ENCODE results near the gene RTTN. TPM values are rescaled to one million over a fixed set of nuclear protein-coding genes. Genes with fewer than 3 reads are reported as not detected.

The RTTN gene
- total and polyA plus RNA-seq, 2 of the 13 experiments (the other 11 are each of a cell fraction or from before 2014, with no cell fraction given) = 5.4 to 18.7 TPM

GRCh38 chr18:70195014-70195614, 10.4 kb downstream of the RTTN start:
- ATAC-seq (no peak), DNase-seq (ENCODE audit: low spot score) (no peak), FAIRE-seq (no peak)
- Histone ChIP-seq H3K27me3 (ENCODE audit: control insufficient read depth in 1 of 2, insufficient read depth in 2 of 2, low read length in 2 of 2) (no peaks in the 10 kb centered on the region), H3K9ac (ENCODE audit: insufficient read depth, low read depth, low read length) (no peak overlapping the region), H3K27ac (ENCODE audit: extremely low read length, insufficient read depth, low read length) (no peak overlapping the region), H2AFZ (ENCODE audit: low read length) (no peak overlapping the region), H3K9me3 (ENCODE audit: low read length) (no peaks in the 10 kb centered on the region), H3K36me3 (replicated peaks in 1 of 2; ENCODE audit: control insufficient read depth in 1 of 2, insufficient read depth in 2 of 2, low read length in 2 of 2) (peaks cover 5 to 69% of the 10 kb centered on the region in 2 experiments), H3K4me1 (ENCODE audit: insufficient read depth, low read length) (no peaks in the 10 kb centered on the region), H3K79me2 (ENCODE audit: insufficient read depth, low read length) (no peaks in the 10 kb centered on the region), H3K4me3 (replicated peaks in 1 of 3; ENCODE audit: insufficient read depth in 1 of 3, low read depth in 2 of 3, low read length in 3 of 3) (no peak overlapping the region), H3K4me2 (ENCODE audit: low read depth, low read length) (no peak overlapping the region), H4K20me1 (ENCODE audit: insufficient read depth, low read length) (no peaks in the 10 kb centered on the region)
- no TSS peak for BruUV-seq (replicated peaks)
- 95% methylated on average over 3 of the region's 3 CpGs for WGBS (ENCODE audit: low lambda C conversion rate)
- in situ Hi-C loops (cut with HindIII; ENCODE audit: extremely low pct_ligation_motif_present, low pct_unique_long_range_greater_than_20kb) (no loop called here), intact Hi-C loops (cut with micrococcal nuclease; ENCODE audit: unreplicated experiment) (no loop called here)
- ChIA-PET CTCF (ENCODE audit: low intra/inter-chr PET ratio, low total read pairs) (interaction anchor here (1.2 to 4.3 kb wide), 4 partner anchors 238 to 260 kb away, joined by 5 to 52 read pairs (median 19); no protein-coding TSS in a partner anchor), POLR2A (interaction anchor here (1.0 to 1.9 kb wide), 2 partner anchors 140 to 239 kb away, joined by 3 to 7 read pairs; no protein-coding TSS in a partner anchor)
- TF ChIP-seq ZKSCAN5 (CRISPR knock-in tag; IDR thresholded peaks at IDR 0.05) (no peak), ZNF557 (CRISPR knock-in tag; IDR thresholded peaks at IDR 0.05) (no peak), ZBTB2 (CRISPR knock-in tag; IDR thresholded peaks at IDR 0.05; ENCODE audit: low read depth) (no peak), GATAD2A (CRISPR knock-in tag; IDR thresholded peaks at IDR 0.05) (no peak)
- TF ChIP-seq, protein P1, sequence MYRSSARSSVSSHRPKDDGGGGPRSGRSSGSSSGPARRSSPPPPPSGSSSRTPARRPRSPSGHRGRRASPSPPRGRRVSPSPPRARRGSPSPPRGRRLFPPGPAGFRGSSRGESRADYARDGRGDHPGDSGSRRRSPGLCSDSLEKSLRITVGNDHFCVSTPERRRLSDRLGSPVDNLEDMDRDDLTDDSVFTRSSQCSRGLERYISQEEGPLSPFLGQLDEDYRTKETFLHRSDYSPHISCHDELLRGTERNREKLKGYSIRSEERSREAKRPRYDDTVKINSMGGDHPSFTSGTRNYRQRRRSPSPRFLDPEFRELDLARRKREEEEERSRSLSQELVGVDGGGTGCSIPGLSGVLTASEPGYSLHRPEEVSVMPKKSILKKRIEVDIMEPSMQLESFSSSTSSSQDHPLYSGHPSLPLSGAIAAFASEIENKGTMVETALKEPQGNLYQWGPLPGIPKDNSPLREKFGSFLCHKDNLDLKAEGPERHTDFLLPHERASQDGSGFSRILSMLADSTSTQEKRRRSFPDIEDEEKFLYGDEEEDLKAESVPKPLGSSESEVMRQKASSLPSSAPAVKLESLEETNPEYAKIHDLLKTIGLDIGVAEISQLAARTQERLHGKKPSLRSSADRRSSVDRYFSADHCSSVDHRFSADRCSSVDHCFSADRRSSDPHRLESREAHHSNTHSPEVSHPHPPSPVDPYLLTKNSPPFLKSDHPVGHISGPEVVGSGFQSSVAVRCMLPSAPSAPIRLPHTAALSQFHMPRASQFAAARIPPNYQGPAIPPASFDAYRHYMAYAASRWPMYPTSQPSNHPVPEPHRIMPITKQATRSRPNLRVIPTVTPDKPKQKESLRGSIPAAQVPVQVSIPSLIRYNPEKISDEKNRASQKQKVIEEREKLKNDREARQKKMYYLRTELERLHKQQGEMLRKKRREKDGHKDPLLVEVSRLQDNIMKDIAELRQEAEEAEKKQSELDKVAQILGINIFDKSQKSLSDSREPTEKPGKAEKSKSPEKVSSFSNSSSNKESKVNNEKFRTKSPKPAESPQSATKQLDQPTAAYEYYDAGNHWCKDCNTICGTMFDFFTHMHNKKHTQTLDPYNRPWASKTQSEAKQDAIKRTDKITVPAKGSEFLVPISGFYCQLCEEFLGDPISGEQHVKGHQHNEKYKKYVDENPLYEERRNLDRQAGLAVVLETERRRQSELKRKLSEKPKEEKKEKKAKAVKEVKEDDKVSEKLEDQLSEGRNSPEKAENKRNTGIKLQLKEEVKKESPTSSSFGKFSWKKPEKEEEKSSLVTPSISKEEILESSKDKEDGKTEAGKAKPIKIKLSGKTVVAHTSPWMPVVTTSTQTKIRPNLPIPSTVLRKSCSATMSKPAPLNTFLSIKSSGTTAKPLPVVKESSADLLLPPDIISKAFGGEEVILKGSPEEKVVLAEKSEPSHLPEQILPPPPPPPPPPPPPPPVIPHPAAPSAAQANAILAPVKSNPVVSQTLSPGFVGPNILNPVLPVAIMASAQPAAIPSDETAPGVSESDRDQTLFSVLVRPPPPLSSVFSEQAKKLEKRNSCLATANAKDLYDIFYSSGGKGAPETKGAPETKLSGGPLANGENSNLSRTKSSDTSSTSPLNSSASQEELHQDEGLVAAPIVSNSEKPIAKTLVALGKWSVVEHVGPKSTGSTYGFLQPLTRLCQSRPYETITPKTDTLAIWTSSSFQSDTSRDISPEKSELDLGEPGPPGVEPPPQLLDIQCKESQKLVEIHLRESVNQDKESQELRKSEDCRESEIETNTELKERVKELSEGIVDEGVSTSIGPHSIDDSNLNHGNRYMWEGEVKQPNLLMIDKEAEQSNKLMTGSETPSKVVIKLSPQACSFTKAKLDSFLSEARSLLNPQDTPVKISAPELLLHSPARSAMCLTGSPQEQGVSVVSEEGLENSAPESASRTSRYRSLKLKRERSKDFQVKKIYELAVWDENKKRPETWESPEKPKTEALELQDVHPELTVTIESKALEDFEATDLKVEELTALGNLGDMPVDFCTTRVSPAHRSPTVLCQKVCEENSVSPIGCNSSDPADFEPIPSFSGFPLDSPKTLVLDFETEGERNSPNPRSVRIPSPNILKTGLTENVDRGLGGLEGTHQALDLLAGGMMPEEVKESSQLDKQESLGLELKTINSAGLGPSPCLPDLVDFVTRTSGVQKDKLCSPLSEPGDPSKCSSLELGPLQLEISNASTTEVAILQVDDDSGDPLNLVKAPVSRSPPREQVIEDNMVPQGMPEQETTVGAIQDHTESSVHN (CRISPR knock-in tag; IDR thresholded peaks at IDR 0.05) = no peak
- TF ChIP-seq, protein P2, sequence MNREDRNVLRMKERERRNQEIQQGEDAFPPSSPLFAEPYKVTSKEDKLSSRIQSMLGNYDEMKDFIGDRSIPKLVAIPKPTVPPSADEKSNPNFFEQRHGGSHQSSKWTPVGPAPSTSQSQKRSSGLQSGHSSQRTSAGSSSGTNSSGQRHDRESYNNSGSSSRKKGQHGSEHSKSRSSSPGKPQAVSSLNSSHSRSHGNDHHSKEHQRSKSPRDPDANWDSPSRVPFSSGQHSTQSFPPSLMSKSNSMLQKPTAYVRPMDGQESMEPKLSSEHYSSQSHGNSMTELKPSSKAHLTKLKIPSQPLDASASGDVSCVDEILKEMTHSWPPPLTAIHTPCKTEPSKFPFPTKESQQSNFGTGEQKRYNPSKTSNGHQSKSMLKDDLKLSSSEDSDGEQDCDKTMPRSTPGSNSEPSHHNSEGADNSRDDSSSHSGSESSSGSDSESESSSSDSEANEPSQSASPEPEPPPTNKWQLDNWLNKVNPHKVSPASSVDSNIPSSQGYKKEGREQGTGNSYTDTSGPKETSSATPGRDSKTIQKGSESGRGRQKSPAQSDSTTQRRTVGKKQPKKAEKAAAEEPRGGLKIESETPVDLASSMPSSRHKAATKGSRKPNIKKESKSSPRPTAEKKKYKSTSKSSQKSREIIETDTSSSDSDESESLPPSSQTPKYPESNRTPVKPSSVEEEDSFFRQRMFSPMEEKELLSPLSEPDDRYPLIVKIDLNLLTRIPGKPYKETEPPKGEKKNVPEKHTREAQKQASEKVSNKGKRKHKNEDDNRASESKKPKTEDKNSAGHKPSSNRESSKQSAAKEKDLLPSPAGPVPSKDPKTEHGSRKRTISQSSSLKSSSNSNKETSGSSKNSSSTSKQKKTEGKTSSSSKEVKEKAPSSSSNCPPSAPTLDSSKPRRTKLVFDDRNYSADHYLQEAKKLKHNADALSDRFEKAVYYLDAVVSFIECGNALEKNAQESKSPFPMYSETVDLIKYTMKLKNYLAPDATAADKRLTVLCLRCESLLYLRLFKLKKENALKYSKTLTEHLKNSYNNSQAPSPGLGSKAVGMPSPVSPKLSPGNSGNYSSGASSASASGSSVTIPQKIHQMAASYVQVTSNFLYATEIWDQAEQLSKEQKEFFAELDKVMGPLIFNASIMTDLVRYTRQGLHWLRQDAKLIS (CRISPR knock-in tag; IDR thresholded peaks at IDR 0.05) = no peak
- TF ChIP-seq, protein P3, sequence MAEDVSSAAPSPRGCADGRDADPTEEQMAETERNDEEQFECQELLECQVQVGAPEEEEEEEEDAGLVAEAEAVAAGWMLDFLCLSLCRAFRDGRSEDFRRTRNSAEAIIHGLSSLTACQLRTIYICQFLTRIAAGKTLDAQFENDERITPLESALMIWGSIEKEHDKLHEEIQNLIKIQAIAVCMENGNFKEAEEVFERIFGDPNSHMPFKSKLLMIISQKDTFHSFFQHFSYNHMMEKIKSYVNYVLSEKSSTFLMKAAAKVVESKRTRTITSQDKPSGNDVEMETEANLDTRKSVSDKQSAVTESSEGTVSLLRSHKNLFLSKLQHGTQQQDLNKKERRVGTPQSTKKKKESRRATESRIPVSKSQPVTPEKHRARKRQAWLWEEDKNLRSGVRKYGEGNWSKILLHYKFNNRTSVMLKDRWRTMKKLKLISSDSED (CRISPR knock-in tag; IDR thresholded peaks at IDR 0.05) = no peak
